Activated CD8-positive, alpha-beta T cell treated with anti-CD3 and anti-CD28 coated beads for 36 hours (primary cell): Measurements from ENCODE around the gene C19orf44. TPM values are rescaled to one million over a fixed set of nuclear protein-coding genes. Genes with fewer than 3 reads are reported as not detected.
A peak's percentile ranks its signal among the peaks of the same experiment; 100 is the strongest.

Source experiments
- ATAC-seq: fragments of 200-7000 bp; cut with Tn5 transposase; one replicate; pipeline ENCODE4 v1.10.0; 2021; ENCODE audit warnings: mild to moderate bottlenecking, moderate library complexity
- CTCF ChIA-PET: fragments of 350-600 bp; sonication (Branson Sonifier 250); formaldehyde crosslinking; loops from one replicate; lab custom pipeline; 2021; ENCODE audit warnings: antibody characterized with exemption; lab: Charles Lee
- POLR2A ChIA-PET: fragments of 350-600 bp; sonication (Branson Sonifier 250); formaldehyde crosslinking; loops from one replicate; lab custom pipeline; 2021; ENCODE audit warnings: antibody characterized with exemption; lab: Charles Lee
- DNase-seq: peaks from one replicate; pipeline ENCODE4 v3.0.0-alpha.2; 2020
- H3K27ac Mint-ChIP-seq: one replicate; pipeline ENCODE4 v1.8.0; 2021; ENCODE audit warnings: mild to moderate bottlenecking, mixed read lengths
- H3K27me3 Mint-ChIP-seq: one replicate; pipeline ENCODE4 v1.8.0; 2021; ENCODE audit warnings: mixed read lengths
- H3K36me3 Mint-ChIP-seq: one replicate; pipeline ENCODE4 v1.8.0; 2021; ENCODE audit warnings: low read depth, mixed read lengths
- H3K4me1 Mint-ChIP-seq: one replicate; pipeline ENCODE4 v1.8.0; 2021; ENCODE audit warnings: low read depth, mixed read lengths
- H3K4me3 Mint-ChIP-seq: one replicate; pipeline ENCODE4 v1.8.0; 2021; ENCODE audit warnings: mild to moderate bottlenecking, moderate library complexity, mixed read lengths
- H3K9me3 Mint-ChIP-seq: one replicate; pipeline ENCODE4 v1.8.0; 2021; ENCODE audit warnings: mixed read lengths
- CTCF ChIP-seq: fragments of 200-600 bp; IDR thresholded peaks from one replicate; pipeline ENCODE4 v1.8.0; 2022; ENCODE audit warnings: antibody characterized with exemption, mild to moderate bottlenecking
- intact Hi-C: fragments of 100-400 bp; cut with micrococcal nuclease; formaldehyde crosslinking; loops from one replicate; pipeline ENCODE4 v1.10.0; 2022
- total RNA-seq, 2 experiments: library from RNA; stranded (reverse); gene quantifications; one replicate each; pipeline ENCODE4 v1.2.3, GENCODE V29; 2021

Gene C19orf44
- total RNA-seq, 2 experiments from 2014 or later = 1.9 to 2.3 TPM

GRCh38 chr19:16569609-16570320 lies 73.6 kb downstream of the C19orf44 start:
- Mint-ChIP-seq H3K27ac (no peak overlapping the region), H3K36me3 (peaks cover 61% of the 10 kb centered on the region), H3K4me1 (peaks cover 58% of the 10 kb centered on the region), H3K4me3 (peak overlapping the region; percentile 100), H3K27me3 (no peaks in the 10 kb centered on the region), H3K9me3 (peaks cover 2% of the 10 kb centered on the region)
- no peak for ATAC-seq
- intact Hi-C loops = no loop called here
- ChIA-PET CTCF (no interaction called here), POLR2A (interaction anchor here (1.0 to 9.4 kb wide), 3 partner anchors 16 to 59 kb away, joined by 3 to 84 read pairs (median 6); partner anchors contain the start of gene MED26)
- DNase-seq = no peak
- TF ChIP-seq CTCF = no peak

Other genes with a start within 250 kb of the C19orf44 start
- 1 to 10 TPM in 1 of 2 experiments, under 1 TPM in 1; 0.94 to 1.0 TPM for gene KLF2, start 171.6 kb upstream of the C19orf44 start, total RNA-seq
- gene EPS15L1, start 24.4 kb upstream of the C19orf44 start, total RNA-seq = 10 to 100 TPM; 27.4 to 28.3 TPM
- not detected for gene CALR3, start 227 bp upstream of the C19orf44 start, total RNA-seq
- 10 to 100 TPM; 57.5 to 59.6 TPM for gene CHERP, start 46.0 kb downstream of the C19orf44 start, total RNA-seq
- gene SLC35E1, start 76.0 kb downstream of the C19orf44 start, total RNA-seq = 10 to 100 TPM; 60.1 to 62.4 TPM
- 10 to 100 TPM; 14.2 to 19.3 TPM for gene MED26, start 131.8 kb downstream of the C19orf44 start, total RNA-seq
- 10 to 100 TPM; 48.0 to 55.0 TPM for gene SMIM7, start 163.8 kb downstream of the C19orf44 start, total RNA-seq
- gene TMEM38A, start 164.7 kb downstream of the C19orf44 start, total RNA-seq = 1 to 10 TPM; 1.2 to 1.8 TPM
- gene NWD1, start 223.5 kb downstream of the C19orf44 start, total RNA-seq = not detected